PFSK-1 (cell line): ENCODE results near the gene FLNC.

Experiments
- FOXP2 ChIP-seq: optimal IDR thresholded peaks from 2 replicates; pipeline ENCODE3; 2011; ENCODE audit warnings: borderline replicate concordance, control low read depth, inconsistent platforms; ENCODE audit not compliant: insufficient read depth; ENCODE audit errors: extremely low read length, extremely low read depth
- POLR2AphosphoS5 ChIP-seq: IDR thresholded peaks from 2 replicates; pipeline ENCODE4 v1.6.1; 2012; ENCODE audit warnings: low read depth, mild to moderate bottlenecking, control low read depth, low read length, moderate library complexity
- SIN3A ChIP-seq: IDR thresholded peaks from 2 replicates; pipeline ENCODE4 v1.6.1; 2012; ENCODE audit warnings: mild to moderate bottlenecking, low read length, moderate library complexity, borderline replicate concordance; ENCODE audit not compliant: insufficient read depth
- TAF1 ChIP-seq: IDR thresholded peaks from 2 replicates; pipeline ENCODE4 v1.6.1; 2012; ENCODE audit warnings: low read length, control low read depth, borderline replicate concordance; ENCODE audit not compliant: insufficient read depth
- TF ChIP-seq, protein P1 (sequence below), 2 experiments: IDR thresholded peaks; 2 replicates each; pipeline versions ENCODE4 v1.6.1 to v1.8.0; 2011 to 2012; ENCODE audit warnings: low read depth in 2 of 2, low read length in 2 of 2, control low read depth in 1 of 2, inconsistent platforms in 1 of 2, mild to moderate bottlenecking in 1 of 2, moderate library complexity in 1 of 2; ENCODE audit not compliant: insufficient read depth in 1 of 2

The FLNC gene

DNA sequence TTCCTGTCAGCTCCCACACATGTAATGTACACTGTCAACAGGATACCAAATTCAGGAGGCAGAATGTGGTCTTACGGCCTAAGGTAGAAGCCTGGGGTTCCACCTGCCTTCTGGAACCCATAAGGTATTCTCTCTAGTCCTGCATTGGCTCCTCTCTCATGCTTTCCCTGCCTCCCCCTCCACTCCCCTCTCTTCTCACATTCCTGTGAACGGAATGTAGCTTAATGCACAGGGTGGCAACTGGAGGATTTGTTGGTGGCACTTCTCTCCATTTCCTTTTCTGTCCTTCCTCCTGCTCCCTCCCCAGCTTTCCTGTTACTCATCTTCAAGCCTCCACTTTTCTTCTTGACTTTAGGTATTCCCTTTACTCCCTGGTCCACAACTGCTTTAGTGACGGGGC lies 11.5 kb upstream of the FLNC start:
- TF ChIP-seq POLR2AphosphoS5 = no peak
- TF ChIP-seq TAF1 = no peak
- TF ChIP-seq, protein P1, sequence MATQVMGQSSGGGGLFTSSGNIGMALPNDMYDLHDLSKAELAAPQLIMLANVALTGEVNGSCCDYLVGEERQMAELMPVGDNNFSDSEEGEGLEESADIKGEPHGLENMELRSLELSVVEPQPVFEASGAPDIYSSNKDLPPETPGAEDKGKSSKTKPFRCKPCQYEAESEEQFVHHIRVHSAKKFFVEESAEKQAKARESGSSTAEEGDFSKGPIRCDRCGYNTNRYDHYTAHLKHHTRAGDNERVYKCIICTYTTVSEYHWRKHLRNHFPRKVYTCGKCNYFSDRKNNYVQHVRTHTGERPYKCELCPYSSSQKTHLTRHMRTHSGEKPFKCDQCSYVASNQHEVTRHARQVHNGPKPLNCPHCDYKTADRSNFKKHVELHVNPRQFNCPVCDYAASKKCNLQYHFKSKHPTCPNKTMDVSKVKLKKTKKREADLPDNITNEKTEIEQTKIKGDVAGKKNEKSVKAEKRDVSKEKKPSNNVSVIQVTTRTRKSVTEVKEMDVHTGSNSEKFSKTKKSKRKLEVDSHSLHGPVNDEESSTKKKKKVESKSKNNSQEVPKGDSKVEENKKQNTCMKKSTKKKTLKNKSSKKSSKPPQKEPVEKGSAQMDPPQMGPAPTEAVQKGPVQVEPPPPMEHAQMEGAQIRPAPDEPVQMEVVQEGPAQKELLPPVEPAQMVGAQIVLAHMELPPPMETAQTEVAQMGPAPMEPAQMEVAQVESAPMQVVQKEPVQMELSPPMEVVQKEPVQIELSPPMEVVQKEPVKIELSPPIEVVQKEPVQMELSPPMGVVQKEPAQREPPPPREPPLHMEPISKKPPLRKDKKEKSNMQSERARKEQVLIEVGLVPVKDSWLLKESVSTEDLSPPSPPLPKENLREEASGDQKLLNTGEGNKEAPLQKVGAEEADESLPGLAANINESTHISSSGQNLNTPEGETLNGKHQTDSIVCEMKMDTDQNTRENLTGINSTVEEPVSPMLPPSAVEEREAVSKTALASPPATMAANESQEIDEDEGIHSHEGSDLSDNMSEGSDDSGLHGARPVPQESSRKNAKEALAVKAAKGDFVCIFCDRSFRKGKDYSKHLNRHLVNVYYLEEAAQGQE (IDR thresholded peaks at IDR 0.05; ENCODE audit: insufficient read depth in 1 of 2, low read depth in 2 of 2, low read length in 2 of 2) = no peak
- TF ChIP-seq FOXP2 = no peak
- TF ChIP-seq SIN3A = no peak

DNA sequence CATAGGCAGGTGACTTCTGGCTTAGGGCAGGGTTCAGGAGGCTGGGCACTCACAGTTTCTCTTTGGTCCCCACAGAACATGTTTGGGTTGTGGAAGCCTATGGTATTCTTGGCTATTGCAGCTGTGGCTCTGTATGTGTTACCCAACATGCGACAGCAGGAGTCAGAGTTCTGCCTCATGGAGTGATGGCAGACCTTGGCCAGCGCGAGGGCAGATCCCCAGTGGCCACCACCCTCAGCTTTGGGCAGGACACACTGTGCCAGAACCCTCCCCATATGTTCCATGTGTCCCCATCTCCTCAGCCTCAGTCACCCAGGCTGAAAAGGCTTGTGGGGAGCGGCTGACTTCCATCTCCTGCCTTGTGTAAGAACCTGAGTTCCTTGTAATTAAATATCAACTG lies 8.5 kb upstream of the FLNC start:
- TF ChIP-seq SIN3A (no peak), TAF1 (no peak), POLR2AphosphoS5 (no peak), FOXP2 (no peak)
- TF ChIP-seq, protein P1 (IDR thresholded peaks at IDR 0.05; ENCODE audit: insufficient read depth in 1 of 2, low read depth in 2 of 2, low read length in 2 of 2) = no peak

DNA sequence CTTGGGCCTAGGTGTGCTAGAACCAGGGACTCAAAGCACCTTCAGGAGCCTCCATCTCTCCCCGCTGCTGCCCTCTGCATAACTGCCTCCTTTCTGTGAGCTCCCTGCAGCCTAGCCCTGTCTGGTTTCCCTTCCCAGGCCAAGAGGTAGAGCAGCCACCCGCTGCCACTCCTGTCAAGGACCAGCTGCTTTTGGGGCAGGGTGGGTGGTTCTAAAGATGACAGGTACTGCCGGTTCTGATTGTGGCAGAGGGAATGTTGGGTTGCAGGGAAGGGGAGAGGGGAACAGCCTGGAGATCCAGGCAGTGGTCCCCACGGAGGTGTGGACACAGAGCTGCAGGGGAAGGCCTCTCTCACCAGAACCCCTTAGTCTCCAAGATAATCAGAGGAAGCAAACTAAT lies 3.7 kb upstream of the FLNC start:
- TF ChIP-seq SIN3A (no peak), TAF1 (no peak), FOXP2 (no peak), POLR2AphosphoS5 (no peak)
- TF ChIP-seq, protein P1 (IDR thresholded peaks at IDR 0.05; ENCODE audit: insufficient read depth in 1 of 2, low read depth in 2 of 2, low read length in 2 of 2) = no peak

DNA sequence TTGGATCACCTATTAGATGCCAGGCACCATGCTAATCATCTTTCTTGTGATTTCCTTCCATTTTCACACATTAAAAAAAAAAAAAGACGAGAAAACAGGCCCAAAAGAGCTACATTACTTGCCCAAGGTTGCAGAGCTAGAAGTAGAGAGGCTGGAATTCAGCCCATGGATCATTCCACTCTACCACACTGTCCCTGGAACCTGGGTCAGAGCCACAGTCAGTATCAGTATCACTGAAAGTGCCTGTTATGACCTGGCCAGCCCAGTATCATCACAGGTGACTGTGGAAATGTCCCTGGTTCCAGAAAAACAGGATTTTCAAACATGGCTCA lies 3.3 kb upstream of the FLNC start:
- no peak for TF ChIP-seq SIN3A
- no peak for TF ChIP-seq TAF1
- no peak for TF ChIP-seq POLR2AphosphoS5

DNA sequence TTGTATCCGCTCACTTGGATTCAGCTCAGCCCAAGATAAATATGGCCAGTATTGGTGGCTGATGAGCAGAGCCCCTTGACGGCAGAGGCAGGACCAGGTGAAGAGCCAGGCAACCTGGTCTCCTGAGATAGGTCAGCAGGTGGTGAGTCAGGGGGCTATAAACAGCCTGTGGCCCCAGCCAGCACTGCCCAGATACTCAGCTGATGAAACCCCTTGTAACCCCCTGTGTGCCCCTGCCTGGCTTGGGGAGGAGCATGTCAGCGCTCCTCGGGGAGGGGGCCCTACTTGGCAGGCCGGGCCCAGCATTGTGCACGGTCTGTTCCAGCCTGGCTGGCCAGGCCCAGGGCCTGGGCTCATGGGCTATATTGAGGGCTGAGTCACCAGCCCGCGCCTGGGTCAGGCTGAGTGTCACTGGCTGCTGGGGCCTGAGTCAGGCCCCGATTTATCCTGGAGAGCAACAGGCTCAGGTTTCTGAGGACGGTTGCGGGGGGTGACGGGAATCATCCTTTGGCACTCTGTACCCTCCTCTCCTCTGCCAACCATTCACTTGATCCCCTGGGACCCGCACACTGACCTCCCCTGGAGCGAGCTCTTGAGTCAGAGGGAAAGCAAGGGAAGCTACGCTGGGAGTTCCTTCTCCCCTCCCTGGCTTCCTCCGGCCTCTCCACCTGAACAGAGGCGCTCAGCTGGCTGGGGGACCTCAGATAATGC lies 2.8 kb upstream of the FLNC start:
- TF ChIP-seq SIN3A (no peak), FOXP2 (no peak), TAF1 (no peak), POLR2AphosphoS5 (no peak)
- TF ChIP-seq, protein P1 (IDR thresholded peaks at IDR 0.05; ENCODE audit: insufficient read depth in 1 of 2, low read depth in 2 of 2, low read length in 2 of 2) = no peak
